GM18498 (cell line): ENCODE results near the gene TMPRSS11E.
A peak's percentile ranks its signal among the peaks of the same experiment; 100 is the strongest.
"Not testable (repeated sequence)": the region's sequence is repeated elsewhere in the genome, so short reads cannot be mapped to it uniquely, and the experiment has no call there.

ENCODE experiments used
- ATAC-seq: cut with Tn5 transposase; IDR thresholded peaks from one replicate; pipeline ENCODE4 v1.9.1; 2021; ENCODE audit warnings: mild to moderate bottlenecking, moderate library complexity; ENCODE audit not compliant: unreplicated experiment

TMPRSS11E gene, protein sequence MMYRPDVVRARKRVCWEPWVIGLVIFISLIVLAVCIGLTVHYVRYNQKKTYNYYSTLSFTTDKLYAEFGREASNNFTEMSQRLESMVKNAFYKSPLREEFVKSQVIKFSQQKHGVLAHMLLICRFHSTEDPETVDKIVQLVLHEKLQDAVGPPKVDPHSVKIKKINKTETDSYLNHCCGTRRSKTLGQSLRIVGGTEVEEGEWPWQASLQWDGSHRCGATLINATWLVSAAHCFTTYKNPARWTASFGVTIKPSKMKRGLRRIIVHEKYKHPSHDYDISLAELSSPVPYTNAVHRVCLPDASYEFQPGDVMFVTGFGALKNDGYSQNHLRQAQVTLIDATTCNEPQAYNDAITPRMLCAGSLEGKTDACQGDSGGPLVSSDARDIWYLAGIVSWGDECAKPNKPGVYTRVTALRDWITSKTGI

DNA sequence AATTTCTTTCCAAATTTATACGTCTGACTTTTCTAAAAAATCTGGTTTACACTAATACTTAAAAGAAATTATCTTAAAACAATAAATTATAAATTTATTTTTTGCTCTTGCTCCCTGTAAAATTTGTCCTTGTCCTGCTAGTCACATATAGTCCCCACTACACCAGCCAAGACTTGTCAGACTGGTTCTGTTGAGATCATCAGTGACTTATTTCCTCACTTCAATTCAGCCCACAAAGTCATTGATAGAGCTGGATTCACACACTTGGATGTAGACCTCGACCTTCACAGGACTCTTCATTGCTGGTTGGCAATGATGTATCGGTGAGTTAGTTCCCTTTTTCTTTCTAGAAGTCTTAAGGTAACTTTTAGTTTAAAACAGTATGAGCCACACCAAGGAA is at the start of gene TMPRSS11E:
Gene TMPRSS11E (plus strand): TSS at position 263 of the 400 bp plus-strand sequence. CDS start 50 bp downstream, at position 313.
- no peak for ATAC-seq

DNA sequence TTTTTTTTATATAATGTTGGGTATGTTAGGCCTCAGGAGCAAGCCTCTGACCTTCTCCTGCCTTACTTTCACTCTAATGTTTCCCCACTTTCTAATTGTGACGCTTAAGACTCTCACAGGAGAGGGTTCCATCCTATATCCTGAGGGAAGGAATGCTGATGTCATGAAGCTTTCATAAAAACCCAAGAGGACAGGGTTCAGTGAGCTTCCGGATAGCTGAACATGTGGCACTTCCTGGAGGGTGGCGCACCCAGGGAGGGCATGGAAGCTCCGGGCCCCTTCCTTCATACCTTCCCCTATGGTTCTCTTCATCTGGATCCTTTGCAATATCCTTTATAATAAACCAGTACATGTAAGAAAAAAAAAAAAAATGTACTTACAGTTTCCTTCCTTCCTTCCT is 48.0 kb upstream of the TMPRSS11E start:
- ATAC-seq, result no peak

DNA sequence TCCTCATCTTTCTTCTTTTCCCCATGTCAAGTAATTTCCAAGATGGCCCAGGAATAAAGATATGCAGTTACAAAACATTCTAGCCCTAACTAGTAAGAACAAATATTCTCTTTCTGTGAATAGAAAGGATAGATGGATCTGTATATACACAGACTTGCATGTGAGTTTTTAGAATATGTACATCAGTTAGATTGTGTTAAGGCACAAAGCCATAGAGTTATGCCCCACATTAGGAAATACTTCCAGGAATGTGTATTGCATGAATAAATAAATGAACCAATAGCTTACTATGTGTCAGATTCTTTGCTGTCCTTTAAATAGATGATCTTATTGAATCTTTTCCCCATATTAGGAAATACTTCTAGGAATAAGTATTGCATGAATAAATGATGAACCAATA is 46.0 kb upstream of the TMPRSS11E start:
- ATAC-seq, result no peak

DNA sequence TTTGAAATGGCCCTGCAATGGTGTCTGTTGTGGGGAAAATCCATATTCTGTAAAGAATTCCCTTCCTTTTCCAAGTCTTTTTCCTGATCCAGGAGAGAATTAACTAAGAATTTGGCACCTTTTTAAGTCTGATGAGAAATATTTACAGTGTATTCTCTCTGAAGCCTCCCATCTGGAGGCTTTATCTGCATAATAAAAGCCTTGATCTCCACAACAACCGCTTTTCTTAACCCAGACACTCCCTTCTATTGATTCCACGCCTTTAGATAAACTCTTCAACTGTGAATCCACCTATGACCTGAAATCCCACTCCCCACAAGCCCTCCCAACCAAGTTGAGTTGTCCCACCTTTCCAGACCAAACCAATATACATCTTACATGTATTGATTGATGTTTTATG is 43.1 kb upstream of the TMPRSS11E start:
- ATAC-seq, result no peak

DNA sequence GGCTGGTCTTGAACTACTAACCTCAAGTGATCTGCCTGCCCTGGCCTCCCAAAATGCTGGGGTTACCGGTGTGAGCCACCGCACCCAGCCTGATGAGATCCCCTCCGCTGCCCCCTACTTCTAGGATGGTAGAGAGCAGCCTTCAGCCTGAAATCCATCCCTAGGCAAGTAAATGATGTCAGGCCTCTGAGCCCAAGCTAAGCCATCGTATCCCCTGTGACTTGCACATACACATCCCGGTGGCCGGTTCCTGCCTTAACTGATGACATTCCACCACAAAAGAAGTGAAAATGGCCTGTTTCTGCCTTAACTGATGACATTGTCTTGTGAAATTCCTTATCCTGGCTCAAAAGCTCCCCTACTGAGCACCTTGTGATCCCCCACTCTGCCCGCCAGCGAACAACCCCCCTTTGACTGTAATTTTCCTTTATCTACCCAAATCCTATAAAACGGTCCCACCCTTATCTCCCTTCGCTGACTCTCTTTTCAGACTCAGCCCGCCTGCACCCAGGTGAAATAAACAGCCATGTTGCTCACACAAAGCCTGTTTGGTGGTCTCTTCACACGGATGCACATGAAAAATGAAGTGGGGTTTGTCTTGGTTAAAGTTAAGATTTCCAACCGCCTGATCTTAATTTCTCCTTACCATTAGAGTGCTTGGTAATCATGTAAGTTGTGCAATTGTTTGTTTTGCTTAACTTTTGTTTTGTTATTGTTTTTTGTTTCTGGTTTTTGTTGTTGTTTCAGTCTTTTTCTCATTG is 41.4 kb upstream of the TMPRSS11E start:
- ATAC-seq, result not testable (repeated sequence)

DNA sequence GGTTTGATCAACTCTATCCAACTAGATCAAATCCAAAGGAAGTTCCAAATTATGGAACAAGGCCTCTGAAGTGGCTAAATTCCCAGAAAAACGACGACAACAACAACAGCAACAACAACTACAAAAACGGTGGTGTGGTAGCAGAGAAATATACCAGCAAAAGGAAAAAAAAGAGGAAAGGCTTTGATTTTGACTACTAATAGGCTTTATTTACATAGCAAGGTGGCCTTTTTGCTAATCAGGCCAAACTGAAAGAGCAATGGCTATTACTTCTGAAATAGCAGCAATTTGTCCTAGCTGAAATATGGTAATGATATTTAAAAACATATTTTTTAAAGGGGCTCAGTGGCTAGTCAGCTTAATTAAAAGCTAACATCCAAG is 40.8 kb upstream of the TMPRSS11E start:
- no peak for ATAC-seq

DNA sequence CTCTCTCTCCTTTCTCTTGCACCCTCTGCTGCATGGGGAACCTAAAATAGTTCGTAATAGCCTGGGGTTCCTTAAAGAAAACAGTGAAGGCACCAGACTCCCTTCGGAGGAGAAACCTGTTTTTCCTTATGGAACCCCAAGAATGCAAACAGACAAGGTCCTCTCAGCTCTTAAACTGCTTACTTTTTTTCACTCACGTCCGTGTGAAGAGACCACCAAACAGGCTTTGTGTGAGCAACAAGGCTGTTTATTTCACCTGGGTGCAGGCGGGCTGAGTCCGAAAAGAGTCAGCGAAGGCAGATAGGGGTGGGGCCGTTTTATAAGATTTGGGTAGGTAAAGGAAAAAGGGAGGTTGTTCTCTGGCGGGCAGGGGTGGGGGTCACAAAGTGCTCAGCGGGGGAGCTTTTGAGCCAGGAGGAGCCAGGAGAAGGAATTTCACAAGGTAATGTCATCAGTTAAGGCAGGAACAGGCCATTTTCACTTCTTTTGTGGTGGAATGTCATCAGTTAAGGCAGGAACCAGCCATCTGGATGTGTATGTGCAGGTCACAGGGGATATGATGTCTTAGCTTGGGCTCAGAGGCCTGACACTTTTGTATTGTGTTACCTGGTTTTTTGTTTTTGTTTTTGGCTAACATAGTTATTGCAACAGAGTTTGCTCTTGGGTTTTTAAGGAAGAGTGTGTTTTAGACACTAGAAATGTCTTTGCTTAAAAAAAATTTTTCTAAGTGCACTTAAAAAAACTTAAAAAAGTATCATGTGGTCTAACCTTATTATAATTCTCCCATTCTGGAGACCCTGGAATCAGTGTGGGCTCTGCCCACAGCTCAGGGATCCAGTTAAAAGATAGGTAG is 40.0 kb upstream of the TMPRSS11E start:
- ATAC-seq, result not testable (repeated sequence)

DNA sequence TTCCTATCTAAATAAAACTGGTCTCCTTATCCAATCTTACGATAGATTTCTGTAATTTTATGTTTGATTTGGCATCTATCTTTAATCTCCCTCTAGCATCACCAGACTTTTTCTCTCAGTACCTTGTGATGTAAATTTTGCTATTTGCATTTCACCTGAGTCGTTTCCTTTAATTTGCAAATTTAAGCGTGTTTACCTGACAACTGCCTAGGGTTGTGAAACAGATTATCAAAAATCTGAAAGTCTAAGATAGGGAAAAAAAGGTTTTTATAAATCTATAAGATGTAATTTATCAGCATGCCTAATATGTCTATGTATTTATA is 39.4 kb upstream of the TMPRSS11E start:
- ATAC-seq, result no peak

DNA sequence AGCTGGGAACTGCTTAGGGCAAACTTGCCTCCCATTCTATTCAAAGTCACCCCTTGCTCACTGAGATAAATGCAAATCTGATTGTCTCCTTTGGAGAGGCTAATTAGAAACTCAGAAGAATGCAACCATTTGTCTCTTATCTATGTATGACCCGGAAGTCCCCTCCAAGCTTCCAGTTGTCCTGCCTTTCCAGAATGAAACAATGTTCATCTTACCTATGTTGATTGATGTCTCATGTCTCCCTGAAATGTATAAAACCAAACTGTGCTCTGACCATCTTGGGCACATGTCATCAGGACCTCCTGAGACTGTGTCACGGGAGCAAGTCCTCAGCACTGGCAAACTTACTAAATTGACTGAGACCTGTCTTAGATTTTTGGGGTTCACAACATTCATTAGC is 37.1 kb upstream of the TMPRSS11E start:
- ATAC-seq, result no peak

DNA sequence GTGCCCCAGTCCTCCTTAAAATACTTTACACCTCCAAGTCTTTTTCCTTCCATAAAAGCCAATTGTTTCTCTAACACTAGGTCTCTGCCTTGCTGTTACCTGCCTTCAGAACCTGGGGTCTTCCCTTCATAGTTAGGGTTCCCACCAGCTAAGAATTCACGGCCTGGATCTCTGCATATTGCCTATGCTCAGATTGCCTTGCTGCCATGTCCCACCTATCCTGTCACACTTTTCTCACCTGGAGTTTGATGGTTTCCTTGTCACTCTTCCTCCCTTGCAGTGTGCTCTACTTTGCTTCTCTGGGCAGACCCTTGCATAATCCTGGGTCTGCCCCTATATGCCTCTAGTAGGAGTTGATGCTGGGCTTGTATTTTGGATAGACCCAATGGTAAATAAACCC is 36.6 kb upstream of the TMPRSS11E start:
- ATAC-seq, result no peak

DNA sequence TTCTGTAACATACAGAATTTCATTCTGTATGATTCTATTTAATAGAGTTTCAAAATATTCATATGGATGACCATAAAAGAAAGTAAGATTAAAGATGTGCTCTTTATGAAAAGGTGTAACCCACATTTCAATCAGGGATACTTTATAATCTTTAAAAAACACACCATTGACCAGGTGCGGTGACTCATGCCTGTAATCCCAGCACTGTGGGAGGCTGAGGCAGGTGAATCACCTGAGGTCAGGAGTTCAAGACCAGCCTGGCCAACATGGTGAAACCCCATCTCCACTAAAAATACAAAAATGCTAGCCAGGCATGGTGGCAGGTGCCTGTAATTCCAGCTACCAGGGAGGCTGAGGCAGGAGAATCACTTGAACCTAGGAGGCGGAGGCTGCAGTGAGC is 35.2 kb upstream of the TMPRSS11E start:
- ATAC-seq, result not testable (repeated sequence)

DNA sequence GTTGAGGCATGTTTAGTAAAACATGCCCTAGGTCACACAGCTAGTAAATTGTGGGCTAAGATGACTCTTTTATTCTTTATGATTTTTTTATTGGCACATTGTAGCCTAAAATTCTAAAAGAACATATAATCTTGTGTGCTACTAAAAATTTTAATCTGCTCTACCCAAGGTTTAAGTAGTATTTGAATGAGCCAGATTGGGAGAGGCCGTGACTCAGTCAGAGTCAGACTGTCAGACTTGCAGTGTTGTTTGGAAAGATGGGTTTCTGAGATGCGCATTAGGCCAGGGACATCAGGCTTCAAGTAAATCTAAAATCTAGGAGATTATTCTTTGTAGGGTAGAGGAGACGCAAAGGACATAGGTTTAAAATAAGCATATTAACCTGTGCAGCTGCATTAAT is 30.7 kb upstream of the TMPRSS11E start:
- ATAC-seq, result no peak

DNA sequence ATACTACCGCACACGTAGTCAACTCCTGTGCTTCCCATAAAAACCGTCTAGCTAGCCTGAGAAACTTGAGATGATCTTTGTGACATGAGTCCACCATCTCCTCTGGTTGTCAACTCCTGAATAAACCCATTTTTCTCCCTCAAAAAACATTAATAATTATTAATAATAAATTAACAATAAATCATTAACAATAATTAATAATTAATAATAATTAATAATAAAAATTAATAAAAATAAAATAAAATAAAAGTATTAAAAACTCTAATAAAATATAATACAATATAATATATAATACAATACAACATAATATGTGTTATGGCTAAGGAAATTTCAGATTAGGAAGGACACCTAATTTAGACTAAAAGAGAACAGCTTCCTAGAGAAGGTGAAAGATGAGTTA is 20.7 kb upstream of the TMPRSS11E start:
- no peak for ATAC-seq

DNA sequence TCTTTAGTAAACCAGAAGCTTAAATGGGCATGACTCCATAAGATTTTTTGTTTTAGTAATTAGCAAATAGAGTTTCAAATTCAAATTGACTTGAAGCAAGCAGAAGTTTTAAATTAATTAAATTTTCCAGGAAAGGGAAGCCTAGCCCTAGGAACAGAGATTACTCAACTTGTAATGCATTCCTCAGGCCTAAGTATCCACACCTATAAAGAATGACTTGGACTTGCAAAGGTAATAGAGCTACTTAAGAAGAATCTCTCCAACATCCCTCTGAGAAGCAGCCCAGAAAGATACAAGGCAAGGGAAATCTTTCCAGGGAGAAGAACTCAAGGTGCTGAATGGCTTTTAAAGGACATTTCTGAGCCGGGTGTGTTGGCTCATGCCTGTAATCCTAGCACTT is 16.9 kb upstream of the TMPRSS11E start:
- no peak for ATAC-seq

DNA sequence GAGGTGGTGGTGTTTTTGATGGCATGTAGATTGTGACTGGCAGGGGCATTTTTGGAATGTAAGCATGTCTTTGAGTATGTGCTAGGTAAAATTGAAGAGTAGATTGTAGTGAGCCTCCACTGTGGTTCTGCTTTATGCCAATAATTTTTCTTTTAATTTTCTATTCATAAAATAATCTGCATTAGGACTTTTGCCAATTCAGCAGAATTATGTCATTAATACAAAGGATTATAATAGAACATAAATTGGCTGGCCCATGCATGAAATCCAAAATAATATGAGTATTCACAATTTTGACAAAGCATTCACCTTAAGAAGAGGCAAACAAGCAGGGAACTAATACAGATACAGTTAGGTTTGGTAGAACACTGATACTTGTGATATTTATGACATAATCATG is 14.9 kb upstream of the TMPRSS11E start:
- ATAC-seq, result no peak

DNA sequence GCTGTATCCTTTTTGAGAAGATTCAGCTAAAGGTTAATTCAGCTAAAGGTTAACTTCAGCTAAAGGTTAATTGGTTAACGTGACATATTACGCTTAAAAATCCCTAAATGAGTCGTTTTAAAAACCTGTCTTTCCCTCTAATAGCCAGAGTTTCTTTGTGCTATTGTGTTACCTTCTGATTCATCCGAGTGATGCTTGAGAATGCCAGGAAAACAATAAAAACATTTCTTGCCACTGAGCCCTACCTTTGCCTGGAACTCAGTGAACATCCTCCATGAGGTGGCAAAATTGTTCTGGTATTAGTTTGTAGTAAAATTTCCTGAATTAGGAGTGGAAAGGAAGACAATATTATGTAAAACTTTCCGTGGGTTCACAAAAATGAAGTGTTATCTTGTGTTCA is 13.7 kb upstream of the TMPRSS11E start:
- no peak for ATAC-seq

DNA sequence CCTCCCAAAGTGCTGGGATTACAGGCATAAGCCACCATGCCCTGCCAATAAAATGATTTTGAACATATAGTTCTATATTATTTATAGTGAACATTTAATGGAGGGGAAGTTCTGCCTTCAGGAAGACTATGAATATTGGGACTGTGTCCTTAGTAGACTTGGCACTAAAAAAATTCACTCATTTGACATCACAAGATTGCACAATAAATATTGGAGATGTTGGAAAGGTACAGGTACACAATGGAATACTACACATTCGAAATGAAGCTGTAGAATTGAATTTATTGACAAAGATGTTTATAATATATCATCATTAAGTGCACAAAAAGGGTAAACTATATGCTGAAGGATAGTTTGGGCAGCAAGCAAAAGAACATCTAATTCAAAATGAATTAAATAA is 13.0 kb upstream of the TMPRSS11E start:
- no peak for ATAC-seq

DNA sequence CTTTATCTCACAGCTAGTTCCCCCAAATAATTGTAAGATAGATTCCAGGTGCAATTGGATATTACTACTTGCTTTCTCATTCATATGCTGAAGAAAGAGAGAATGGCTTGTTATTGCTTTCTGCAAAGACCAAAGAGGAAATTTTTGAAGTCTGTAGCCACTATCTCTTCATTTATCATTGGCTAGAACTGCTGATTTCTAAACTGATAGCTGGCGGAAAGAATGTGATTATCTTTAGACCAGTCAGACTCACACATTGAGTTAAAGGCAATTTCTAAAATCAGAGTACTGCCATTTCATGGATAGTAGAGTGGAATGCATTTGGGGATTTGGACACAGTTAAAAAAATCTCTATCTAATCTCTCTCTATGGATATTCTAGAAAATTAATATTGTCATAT is 12.4 kb upstream of the TMPRSS11E start:
- ATAC-seq, result no peak

DNA sequence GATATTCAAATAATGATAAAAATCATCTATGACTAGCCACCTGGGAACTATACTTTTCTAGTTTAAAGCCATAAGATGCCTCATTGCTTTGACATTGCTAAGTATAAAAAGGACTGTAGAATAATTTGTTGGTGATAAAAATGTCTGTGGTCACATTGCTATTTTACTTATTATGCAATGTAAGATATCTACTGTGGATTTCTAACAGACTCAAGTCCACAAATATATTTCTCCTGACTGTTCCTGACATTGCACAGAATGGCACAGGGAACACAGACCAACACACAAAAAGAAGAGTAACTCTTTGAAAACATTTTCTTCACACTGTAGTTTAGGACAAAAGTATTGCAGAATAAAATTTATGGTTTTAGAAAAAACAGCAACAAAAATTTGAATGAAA is 2.2 kb upstream of the TMPRSS11E start:
- no peak for ATAC-seq

DNA sequence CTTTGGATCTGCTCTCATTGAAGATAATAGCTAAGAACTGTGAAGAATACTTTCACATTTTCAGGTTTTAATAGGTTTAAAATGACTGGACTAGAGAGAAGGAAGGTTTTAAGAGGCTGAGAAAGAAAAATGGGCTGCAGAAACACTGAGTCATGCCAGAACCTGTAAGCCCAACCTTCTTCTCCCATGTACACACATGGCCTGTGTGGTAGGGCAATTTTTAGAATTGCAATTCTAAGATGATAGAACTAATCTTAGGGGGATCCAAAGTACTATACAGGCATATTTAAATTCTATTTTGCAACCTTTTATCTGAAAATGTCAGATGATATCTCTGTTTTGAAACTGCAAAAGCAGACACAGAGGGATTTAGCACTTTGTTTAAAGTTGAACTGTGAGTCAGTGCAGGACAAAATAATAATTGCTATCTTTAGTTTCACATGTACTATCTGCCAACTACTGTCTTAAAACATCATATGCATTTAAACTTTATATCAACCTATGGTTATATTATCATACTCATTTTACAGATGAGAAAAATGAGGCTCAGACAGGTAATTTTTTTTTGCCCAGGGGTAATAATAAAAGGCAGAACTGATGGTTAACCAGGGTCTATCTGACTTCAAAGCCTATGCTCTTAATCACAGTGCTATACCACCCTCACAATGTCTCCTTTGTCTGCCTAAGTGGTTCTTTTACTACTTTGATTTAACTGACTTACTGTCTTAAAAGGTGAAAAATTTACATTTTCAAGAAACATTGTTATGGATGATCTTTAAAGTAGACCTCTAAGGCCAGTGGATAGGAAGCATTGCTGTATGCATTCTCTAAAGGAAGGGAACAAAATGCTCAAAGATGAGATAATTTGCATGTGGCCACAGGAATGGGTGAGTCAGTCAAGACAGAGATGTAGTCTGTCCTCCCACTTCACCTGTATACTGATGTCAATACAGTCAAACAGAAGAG is 4.3 kb downstream of the TMPRSS11E start:
- peak; percentile 92 for ATAC-seq
